Chondrocyte (in vitro differentiated cells): ENCODE measurements around the gene ADAD2. TPM values are rescaled to one million over a fixed set of nuclear protein-coding genes. Genes with fewer than 3 reads are reported as not detected.
"Not testable (repeated sequence)": the region's sequence is repeated elsewhere in the genome, so short reads cannot be mapped to it uniquely, and the experiment has no call there.

Experiments
- DNase-seq: peaks from one replicate; pipeline ENCODE4 v3.0.0; 2021; ENCODE audit warnings: mixed read lengths, low spot score
- H3K27ac Mint-ChIP-seq: one replicate; pipeline ENCODE4 v1.8.0; 2021; ENCODE audit warnings: mild to moderate bottlenecking, moderate library complexity, mixed read lengths; ENCODE audit not compliant: unreplicated experiment
- H3K27me3 Mint-ChIP-seq: 2 replicates; pipeline ENCODE4 v1.8.0; 2021; ENCODE audit warnings: low read depth, mixed read lengths
- H3K36me3 Mint-ChIP-seq: 2 replicates; pipeline ENCODE4 v1.8.0; 2021; ENCODE audit warnings: low read depth, mixed read lengths
- H3K4me1 Mint-ChIP-seq: 2 replicates; pipeline ENCODE4 v1.8.0; 2021; ENCODE audit warnings: low read depth, mild to moderate bottlenecking, mixed read lengths
- H3K4me3 Mint-ChIP-seq: one replicate; pipeline ENCODE4 v1.8.0; 2021; ENCODE audit warnings: mild to moderate bottlenecking, moderate library complexity, mixed read lengths; ENCODE audit not compliant: unreplicated experiment
- H3K9me3 Mint-ChIP-seq: 2 replicates; pipeline ENCODE4 v1.8.0; 2021; ENCODE audit warnings: low read depth, mixed read lengths
- total RNA-seq: library from RNA; stranded (reverse); gene quantifications from 3 replicates; pipeline ENCODE4 v1.2.1, GENCODE V29; 2021
- TF ChIP-seq, protein P1 (sequence below): fragments of 200-600 bp; sonication (generic); IDR thresholded peaks from 2 replicates; pipeline ENCODE4 v1.5.0; 2021; ENCODE audit warnings: antibody characterized with exemption, mild to moderate bottlenecking, moderate library complexity

Gene ADAD2
- total RNA-seq, 1 donor from 2014 or later = not detected

DNA sequence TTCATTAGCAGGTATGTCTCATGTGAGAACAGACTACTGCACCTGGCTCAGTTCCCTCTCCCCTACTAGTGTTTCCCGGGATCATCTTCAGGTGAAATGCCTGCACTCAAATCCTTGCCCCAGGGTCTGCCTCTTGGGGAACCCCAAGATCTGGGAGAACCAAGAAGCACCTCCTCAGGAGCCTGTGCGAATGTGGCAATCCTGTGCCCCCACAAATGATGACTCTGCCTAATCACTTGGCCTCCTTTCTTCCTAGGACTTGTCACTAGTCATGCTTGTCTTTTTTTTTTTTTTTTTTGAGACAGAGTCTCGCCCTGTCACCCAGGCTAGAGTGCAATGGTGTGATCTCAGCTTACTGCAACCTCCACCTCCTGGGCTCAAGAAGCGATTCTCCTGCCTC is 21.7 kb downstream of the ADAD2 start:
- Mint-ChIP-seq H3K27me3 (peaks cover 34% of the 10 kb centered on the region), H3K4me1 (no peaks in the 10 kb centered on the region), H3K9me3 (no peaks in the 10 kb centered on the region), H3K27ac (no peak overlapping the region), H3K4me3 (no peak overlapping the region), H3K36me3 (peaks cover 3% of the 10 kb centered on the region)
- no peak for DNase-seq
- TF ChIP-seq, protein P1, sequence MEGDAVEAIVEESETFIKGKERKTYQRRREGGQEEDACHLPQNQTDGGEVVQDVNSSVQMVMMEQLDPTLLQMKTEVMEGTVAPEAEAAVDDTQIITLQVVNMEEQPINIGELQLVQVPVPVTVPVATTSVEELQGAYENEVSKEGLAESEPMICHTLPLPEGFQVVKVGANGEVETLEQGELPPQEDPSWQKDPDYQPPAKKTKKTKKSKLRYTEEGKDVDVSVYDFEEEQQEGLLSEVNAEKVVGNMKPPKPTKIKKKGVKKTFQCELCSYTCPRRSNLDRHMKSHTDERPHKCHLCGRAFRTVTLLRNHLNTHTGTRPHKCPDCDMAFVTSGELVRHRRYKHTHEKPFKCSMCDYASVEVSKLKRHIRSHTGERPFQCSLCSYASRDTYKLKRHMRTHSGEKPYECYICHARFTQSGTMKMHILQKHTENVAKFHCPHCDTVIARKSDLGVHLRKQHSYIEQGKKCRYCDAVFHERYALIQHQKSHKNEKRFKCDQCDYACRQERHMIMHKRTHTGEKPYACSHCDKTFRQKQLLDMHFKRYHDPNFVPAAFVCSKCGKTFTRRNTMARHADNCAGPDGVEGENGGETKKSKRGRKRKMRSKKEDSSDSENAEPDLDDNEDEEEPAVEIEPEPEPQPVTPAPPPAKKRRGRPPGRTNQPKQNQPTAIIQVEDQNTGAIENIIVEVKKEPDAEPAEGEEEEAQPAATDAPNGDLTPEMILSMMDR = no peak

DNA sequence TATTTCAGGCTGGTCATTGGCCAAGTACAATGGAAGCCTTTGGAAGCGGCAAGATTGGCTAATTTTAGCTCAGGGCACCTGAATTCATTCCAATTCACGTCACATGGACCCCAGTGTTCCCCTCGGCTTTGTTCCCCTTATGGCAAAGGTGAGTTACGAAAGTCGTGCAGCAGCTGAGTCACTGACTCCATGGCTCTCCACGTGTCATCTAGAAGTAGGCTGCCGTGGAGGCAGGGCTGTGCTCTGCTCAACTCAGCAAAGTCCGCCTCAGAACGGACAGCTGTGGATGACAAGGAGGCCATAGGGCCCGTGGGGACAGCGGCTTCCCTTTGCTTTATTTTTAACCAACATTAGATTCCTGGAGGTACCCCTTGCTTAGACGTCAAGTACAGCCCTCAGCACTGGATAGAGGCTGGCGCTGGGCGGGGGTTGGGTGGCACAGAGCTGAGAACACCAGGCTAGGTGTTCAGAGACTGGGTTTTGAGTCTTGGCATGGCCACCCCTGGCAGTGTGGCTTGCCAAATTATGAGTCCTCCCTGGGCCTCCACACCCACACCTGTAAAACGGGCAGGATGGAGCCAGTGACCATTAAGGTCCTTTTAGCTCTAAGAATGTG is 23.6 kb downstream of the ADAD2 start:
- Mint-ChIP-seq H3K36me3 (peaks cover 3% of the 10 kb centered on the region), H3K27ac (no peak overlapping the region), H3K4me1 (no peaks in the 10 kb centered on the region), H3K4me3 (no peak overlapping the region), H3K9me3 (no peaks in the 10 kb centered on the region), H3K27me3 (peaks cover 44% of the 10 kb centered on the region)
- no peak for DNase-seq
- TF ChIP-seq, protein P1 = no peak

DNA sequence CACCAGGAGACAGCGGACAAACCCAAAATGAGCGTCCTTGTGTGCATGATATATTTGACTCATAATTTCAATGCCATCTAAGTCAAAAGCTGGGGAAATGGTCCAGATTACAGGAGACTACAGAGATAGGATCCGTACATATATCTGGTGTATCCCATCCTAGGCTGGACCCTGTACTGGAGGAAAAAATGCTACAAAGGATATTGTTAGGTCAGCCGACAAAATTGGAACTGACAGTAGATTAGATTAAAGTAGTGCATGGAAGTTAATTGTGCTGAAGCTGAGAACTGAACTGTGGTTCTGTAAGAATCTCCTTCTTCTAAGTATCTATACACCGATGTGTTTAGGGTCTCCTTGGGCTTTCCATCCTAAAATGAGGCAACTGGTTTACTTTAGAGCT is 24.6 kb downstream of the ADAD2 start:
- H3K36me3 Mint-ChIP-seq = peaks cover 3% of the 10 kb centered on the region
- no peak for DNase-seq

DNA sequence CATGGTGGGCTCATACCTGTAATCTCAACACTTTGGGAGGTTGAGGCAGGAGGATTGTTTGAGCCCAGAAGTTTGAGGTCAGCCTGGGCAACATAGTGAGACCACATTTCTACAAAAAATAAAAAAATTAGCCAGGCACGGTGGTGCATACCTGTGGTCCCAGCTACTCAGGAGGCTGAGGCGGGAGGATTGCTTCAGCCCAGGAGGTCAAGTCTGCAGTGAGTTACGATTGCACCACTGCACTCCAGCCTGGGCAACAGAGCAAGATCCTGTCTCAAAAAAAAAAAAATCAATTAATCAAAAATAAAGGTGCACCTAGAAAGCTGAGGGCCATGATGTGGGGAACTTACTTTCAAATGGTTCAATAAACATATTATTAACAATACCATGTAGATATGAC is 25.2 kb downstream of the ADAD2 start:
- not testable (repeated sequence) for H3K27ac Mint-ChIP-seq, DNase-seq, H3K9me3 Mint-ChIP-seq, H3K36me3 Mint-ChIP-seq, H3K4me3 Mint-ChIP-seq, H3K4me1 Mint-ChIP-seq
- H3K27me3 Mint-ChIP-seq = peaks cover 43% of the 10 kb centered on the region

More for the DNA sequence above, 24.6 kb downstream of the ADAD2 start:
- Mint-ChIP-seq H3K4me3 (no peak overlapping the region), H3K9me3 (no peaks in the 10 kb centered on the region), H3K27me3 (peaks cover 45% of the 10 kb centered on the region), H3K4me1 (no peaks in the 10 kb centered on the region), H3K27ac (no peak overlapping the region)
- TF ChIP-seq, protein P1 = no peak

DNA sequence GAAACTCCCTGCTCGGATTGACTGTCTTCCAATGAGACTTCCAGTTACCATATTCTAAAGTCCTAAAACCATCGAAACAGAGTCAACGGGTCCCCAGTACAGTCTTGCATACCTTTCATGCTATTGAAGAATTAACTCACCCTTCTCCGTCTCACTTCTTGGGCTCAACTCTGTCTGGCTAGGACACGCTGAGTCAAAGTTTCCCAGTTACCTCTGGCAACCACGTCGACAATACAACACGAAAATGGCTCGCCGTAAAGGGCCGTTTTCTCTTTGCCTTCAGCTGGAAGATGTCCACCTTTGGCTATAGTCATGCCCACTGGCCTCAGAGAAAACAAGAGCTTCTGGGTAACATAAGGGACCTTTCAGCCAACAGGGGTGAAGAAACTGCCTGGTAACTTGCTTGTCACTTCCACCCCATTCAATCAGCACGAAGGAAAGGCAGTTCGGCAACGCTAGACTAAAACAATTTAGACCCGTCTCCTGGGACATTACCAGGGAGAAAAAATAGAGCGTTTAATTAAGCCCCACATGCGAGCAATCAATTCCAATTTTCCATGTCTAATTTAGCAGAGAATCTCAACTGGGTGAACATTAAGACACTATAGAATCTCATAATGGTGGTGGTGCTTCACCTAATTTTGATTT is 27.3 kb downstream of the ADAD2 start:
- Mint-ChIP-seq H3K27me3 (peaks cover 38% of the 10 kb centered on the region), H3K4me1 (peaks cover 5% of the 10 kb centered on the region), H3K9me3 (no peaks in the 10 kb centered on the region), H3K4me3 (no peak overlapping the region), H3K36me3 (peaks cover 3% of the 10 kb centered on the region), H3K27ac (no peak overlapping the region)
- TF ChIP-seq, protein P1 = no peak
- DNase-seq = no peak

DNA sequence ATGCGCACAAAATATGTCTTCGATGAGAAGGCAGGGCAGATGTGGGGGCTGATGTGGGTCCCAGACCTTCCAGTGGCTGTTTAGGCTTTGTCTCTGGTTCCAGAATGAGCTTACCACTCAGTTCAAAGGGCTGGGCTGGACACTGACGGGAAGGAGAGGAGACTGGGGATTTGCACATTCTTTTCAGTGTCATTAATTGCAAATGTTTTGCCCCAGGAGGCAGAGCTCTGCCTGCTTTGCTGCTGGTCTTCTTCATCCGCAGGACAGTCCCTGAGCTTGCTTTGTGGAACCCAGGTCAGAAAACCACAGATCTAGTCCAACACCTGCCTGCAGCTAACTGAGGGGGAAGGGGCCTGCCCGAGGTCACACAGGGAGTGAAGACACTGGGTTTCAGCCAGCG is 28.0 kb downstream of the ADAD2 start:
- no peak for DNase-seq
- H3K36me3 Mint-ChIP-seq = peaks cover 3% of the 10 kb centered on the region
- H3K9me3 Mint-ChIP-seq = no peaks in the 10 kb centered on the region
- peaks cover 5% of the 10 kb centered on the region for H3K4me1 Mint-ChIP-seq
- TF ChIP-seq, protein P1 = no peak
- H3K27me3 Mint-ChIP-seq = peaks cover 44% of the 10 kb centered on the region
- H3K27ac Mint-ChIP-seq = no peak overlapping the region
- H3K4me3 Mint-ChIP-seq = no peak overlapping the region
